Measurements from ENCODE around the gene AFDN.

The AFDN gene

GRCh38 chr6:167925026-167925425 lies 98.3 kb downstream of the AFDN start:
- DNase-seq: no peak

- DNase-seq: no peak
Measured at GRCh38 chr6:167927246-167927645, 100.5 kb downstream of the AFDN start.

- DNase-seq: no peak
Measured at GRCh38 chr6:167928111-167928510, 101.4 kb downstream of the AFDN start.

- DNase-seq: no peak
Measured at GRCh38 chr6:167930295-167930694, 103.6 kb downstream of the AFDN start.

- DNase-seq: no peak
Measured at GRCh38 chr6:167932468-167933276, 106.0 kb downstream of the AFDN start.

- DNase-seq: no peak
Measured at GRCh38 chr6:167933290-167933689, 106.6 kb downstream of the AFDN start.

GRCh38 chr6:167933847-167934246 lies 107.1 kb downstream of the AFDN start:
- DNase-seq: no peak

- DNase-seq: no peak
Measured at GRCh38 chr6:167934426-167934864, 107.7 kb downstream of the AFDN start.

GRCh38 chr6:167936051-167936450 lies 109.3 kb downstream of the AFDN start:
- no peak for DNase-seq

- DNase-seq: no peak
Measured at GRCh38 chr6:167937301-167937700, 110.6 kb downstream of the AFDN start.

- no peak for DNase-seq
Measured at GRCh38 chr6:167937948-167938911, 111.5 kb downstream of the AFDN start.

GRCh38 chr6:167941822-167942221 lies 115.1 kb downstream of the AFDN start:
- no peak for DNase-seq

GRCh38 chr6:167944130-167944529 lies 117.4 kb downstream of the AFDN start:
- DNase-seq: no peak

- no peak for DNase-seq
Measured at GRCh38 chr6:167946007-167946406, 119.3 kb downstream of the AFDN start.

GRCh38 chr6:167946604-167947003 lies 119.9 kb downstream of the AFDN start:
- DNase-seq: no peak

GRCh38 chr6:167947716-167948115 lies 121.0 kb downstream of the AFDN start:
- DNase-seq: no peak

GRCh38 chr6:167948716-167949115 lies 122.0 kb downstream of the AFDN start:
- no peak for DNase-seq

- DNase-seq: no peak
Measured at GRCh38 chr6:167949121-167949684, 122.5 kb downstream of the AFDN start.

GRCh38 chr6:167951781-167952511 lies 125.2 kb downstream of the AFDN start:
- no peak for DNase-seq

GRCh38 chr6:167952512-167952859 lies 125.8 kb downstream of the AFDN start:
- no peak for DNase-seq

GRCh38 chr6:167953551-167953950 lies 126.8 kb downstream of the AFDN start:
- no peak for DNase-seq

- no peak for DNase-seq
Measured at GRCh38 chr6:167954151-167954550, 127.4 kb downstream of the AFDN start.

GRCh38 chr6:167956491-167956890 lies 129.8 kb downstream of the AFDN start:
- DNase-seq: no peak
